ENCODE measurements around the gene FARSA. TPM values are rescaled to one million over a fixed set of nuclear protein-coding genes. Genes with fewer than 3 reads are reported as not detected.

The FARSA gene
- total RNA-seq, 2 experiments from 2014 or later, result 128 to 138 TPM

- Mint-ChIP-seq H3K36me3 (ENCODE audit: low read depth) (no peaks in the 10 kb centered on the region), H3K27me3 (no peaks in the 10 kb centered on the region), H3K27ac (no peak within 1 kb of the TSS), H3K4me3 (no peak within 1 kb of the TSS), H3K9me3 (no peaks in the 10 kb centered on the region), H3K4me1 (ENCODE audit: low read depth) (peaks cover 12% of the 10 kb centered on the region)
- intact Hi-C loops (cut with micrococcal nuclease), result no loop called here
- no peak for DNase-seq
- ATAC-seq, result no peak
- TF ChIP-seq CTCF (IDR thresholded peaks at IDR 0.05), result no peak
- POLR2A ChIA-PET, result interaction anchor here (0.6 kb wide), 1 partner anchor 52 kb away, joined by 4 read pairs; no protein-coding TSS in a partner anchor
- CTCF ChIA-PET, result interaction anchor here (0.6 to 1.2 kb wide), 2 partner anchors 8 to 61 kb away, joined by 3 read pairs; no protein-coding TSS in a partner anchor
These were observed 35.9 kb upstream of the FARSA start, which contains the start of gene DAND5 for GRCh38 chr19:12969292-12969988. DAND5 (plus strand) TSS chr19:12969576; CDS start chr19:12969661, 85 bp downstream.

- no peaks in the 10 kb centered on the region for H3K36me3 Mint-ChIP-seq (ENCODE audit: low read depth)
- peaks cover 12% of the 10 kb centered on the region for H3K4me1 Mint-ChIP-seq (ENCODE audit: low read depth)
- H3K9me3 Mint-ChIP-seq, result no peaks in the 10 kb centered on the region
- H3K27ac Mint-ChIP-seq, result no peak overlapping the region
- no peak for TF ChIP-seq CTCF (IDR thresholded peaks at IDR 0.05)
- ChIA-PET POLR2A (no interaction called here), CTCF (interaction anchor here (0.6 to 4.6 kb wide), 5 partner anchors 9 to 127 kb away, joined by 3 to 82 read pairs (median 20); no protein-coding TSS in a partner anchor)
- H3K4me3 Mint-ChIP-seq, result no peak overlapping the region
- intact Hi-C loops (cut with micrococcal nuclease), result no loop called here
- no peaks in the 10 kb centered on the region for H3K27me3 Mint-ChIP-seq
- DNase-seq (no peak), ATAC-seq (no peak)
These were observed 34.4 kb upstream of the FARSA start for GRCh38 chr19:12967907-12968306.

GRCh38 chr19:12965812-12966135 is 32.3 kb upstream of the FARSA start:
- ATAC-seq (no peak), DNase-seq (no peak)
- Mint-ChIP-seq H3K9me3 (no peaks in the 10 kb centered on the region), H3K4me3 (peak overlapping the region; percentile 90), H3K27ac (no peak overlapping the region), H3K4me1 (ENCODE audit: low read depth) (peaks cover 12% of the 10 kb centered on the region), H3K36me3 (ENCODE audit: low read depth) (no peaks in the 10 kb centered on the region), H3K27me3 (no peaks in the 10 kb centered on the region)
- ChIA-PET CTCF (interaction anchor here (0.6 to 4.8 kb wide), 82 partner anchors 11 to 358 kb away, joined by 3 to 95 read pairs (median 5); partner anchors contain the start of genes CALR, DNASE2, FARSA and GADD45GIP1), POLR2A (interaction anchor here (0.8 to 2.4 kb wide), 13 partner anchors 9 to 184 kb away, joined by 3 to 13 read pairs (median 4); partner anchors contain the start of genes GADD45GIP1 and LYL1)
- TF ChIP-seq CTCF (IDR thresholded peaks at IDR 0.05), result no peak
- intact Hi-C loops (cut with micrococcal nuclease), result no loop called here

- POLR2A ChIA-PET, result interaction anchor here (0.8 to 2.4 kb wide), 13 partner anchors 8 to 183 kb away, joined by 3 to 13 read pairs (median 4); partner anchors contain the start of genes GADD45GIP1 and LYL1
- peak overlapping the region; percentile 92 for H3K27ac Mint-ChIP-seq
- peaks cover 11% of the 10 kb centered on the region for H3K4me1 Mint-ChIP-seq (ENCODE audit: low read depth)
- H3K27me3 Mint-ChIP-seq, result no peaks in the 10 kb centered on the region
- DNase-seq (peak; percentile 87), ATAC-seq (peak; percentile 96)
- H3K9me3 Mint-ChIP-seq, result no peaks in the 10 kb centered on the region
- intact Hi-C loops (cut with micrococcal nuclease), result no loop called here
- TF ChIP-seq CTCF (IDR thresholded peaks at IDR 0.05), result peak; percentile 96
- CTCF ChIA-PET, result interaction anchor here (0.6 to 4.8 kb wide), 86 partner anchors 11 to 358 kb away, joined by 3 to 95 read pairs (median 4); partner anchors contain the start of genes CALR, DNASE2, FARSA and GADD45GIP1
- H3K4me3 Mint-ChIP-seq, result peak overlapping the region; percentile 90
- H3K36me3 Mint-ChIP-seq (ENCODE audit: low read depth), result no peaks in the 10 kb centered on the region
These were observed 31.7 kb upstream of the FARSA start for GRCh38 chr19:12965017-12965811.
